Jurkat, Clone E6-1 (cell line): ENCODE data around the gene FZD10.
A peak's percentile ranks its signal among the peaks of the same experiment; 100 is the strongest.

Experiments used
- DNase-seq: peaks from one replicate; pipeline ENCODE4 v3.0.0-alpha.2; 2011; ENCODE audit warnings: low read depth, low spot score
- H3K4me3 ChIP-seq: 2 replicates; pipeline ENCODE4 v1.5.1; 2011; ENCODE audit warnings: mild to moderate bottlenecking, low read length, control low read depth, moderate library complexity

Gene FZD10

DNA sequence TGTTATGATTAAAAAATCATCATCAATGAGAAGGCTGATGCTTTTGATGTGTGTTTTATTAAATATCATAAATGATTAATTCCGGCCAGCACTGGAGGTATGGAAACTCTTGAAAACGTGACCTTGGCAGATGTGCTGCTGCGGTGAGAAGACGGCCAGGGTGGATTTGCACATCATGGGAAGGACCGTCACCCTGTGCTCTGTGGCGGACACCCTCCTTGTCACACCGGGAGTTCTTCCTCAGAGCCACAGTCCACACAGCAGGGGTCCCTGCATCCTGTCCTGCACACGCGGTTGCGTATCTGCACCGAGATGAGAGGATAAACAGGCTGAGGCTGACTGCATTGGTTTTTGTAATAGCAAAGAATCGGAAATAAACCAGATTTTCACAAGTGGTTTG is 33.5 kb downstream of the FZD10 start:
- H3K4me3 ChIP-seq, result no peak overlapping the region
- no peak for DNase-seq

DNA sequence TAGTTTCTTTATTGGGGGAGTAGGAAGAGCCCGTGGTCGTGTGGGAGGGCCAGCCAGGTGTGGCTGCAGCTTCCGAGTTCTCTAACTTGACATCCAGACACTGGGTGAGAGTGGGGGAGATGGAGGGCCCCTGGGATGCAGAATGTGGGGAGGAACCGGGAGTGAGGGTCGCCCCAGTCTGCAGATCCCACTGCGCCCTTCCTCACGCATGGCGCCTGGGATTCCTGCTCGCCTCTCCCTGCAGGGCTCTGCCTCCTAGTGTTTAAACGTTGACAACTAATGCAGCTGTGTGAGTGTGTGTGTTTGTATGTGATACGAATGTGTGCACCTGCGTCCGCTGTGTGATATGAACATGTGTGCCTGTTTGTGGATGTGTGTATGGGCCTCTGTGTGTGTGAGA is 34.6 kb downstream of the FZD10 start:
- no peak for DNase-seq
- H3K4me3 ChIP-seq, result no peak overlapping the region

DNA sequence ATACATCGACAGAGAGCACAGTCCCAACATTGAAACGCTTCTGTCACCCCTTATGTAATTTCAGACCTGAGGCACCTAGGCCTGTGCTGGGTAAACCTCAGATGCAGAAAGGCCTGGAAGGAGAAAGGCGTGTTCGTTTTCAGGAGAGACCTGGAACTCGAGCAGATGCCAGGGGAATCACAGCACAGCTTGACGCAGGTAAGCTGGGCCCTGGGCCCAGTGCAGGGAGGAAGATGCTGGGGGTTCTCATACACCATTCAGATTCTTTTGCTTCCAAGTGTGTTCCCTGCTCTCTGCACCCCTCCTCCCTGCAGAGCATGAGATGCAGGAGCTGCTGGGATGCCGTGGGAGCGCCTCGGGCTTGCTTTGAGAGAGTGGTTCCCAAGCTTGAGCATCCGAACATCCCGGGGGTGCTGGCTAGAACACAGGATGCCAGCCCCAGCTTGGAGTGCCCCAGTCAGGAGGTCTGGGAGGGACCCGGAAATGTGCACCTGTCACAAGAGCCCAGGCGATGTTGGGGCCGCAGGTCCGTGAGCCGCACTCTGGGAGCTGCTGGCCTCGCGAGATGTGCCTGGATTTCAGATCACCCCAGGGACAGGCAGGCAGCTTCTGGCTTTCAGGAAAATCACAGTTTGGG is 35.9 kb downstream of the FZD10 start:
- no peak overlapping the region for H3K4me3 ChIP-seq
- no peak for DNase-seq

DNA sequence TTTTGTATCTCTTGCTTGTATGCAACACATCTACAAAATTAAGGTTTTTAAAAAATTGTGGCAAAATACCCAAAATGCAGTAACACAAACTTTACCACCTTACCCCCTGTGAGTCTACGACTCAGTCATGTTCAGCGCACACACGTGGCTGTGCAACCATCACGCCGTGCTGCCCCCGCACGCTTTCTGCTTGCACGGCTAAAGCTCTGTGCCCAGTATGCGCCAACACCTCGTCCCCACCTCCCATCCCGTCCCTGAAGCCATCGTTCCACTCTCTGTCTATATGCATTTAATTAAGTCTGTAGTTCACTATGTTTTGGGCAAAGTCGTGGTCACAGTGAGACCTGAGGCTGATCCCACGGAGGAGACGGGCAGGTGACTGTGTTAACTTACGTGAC is 36.4 kb downstream of the FZD10 start:
- no peak overlapping the region for H3K4me3 ChIP-seq
- no peak for DNase-seq

DNA sequence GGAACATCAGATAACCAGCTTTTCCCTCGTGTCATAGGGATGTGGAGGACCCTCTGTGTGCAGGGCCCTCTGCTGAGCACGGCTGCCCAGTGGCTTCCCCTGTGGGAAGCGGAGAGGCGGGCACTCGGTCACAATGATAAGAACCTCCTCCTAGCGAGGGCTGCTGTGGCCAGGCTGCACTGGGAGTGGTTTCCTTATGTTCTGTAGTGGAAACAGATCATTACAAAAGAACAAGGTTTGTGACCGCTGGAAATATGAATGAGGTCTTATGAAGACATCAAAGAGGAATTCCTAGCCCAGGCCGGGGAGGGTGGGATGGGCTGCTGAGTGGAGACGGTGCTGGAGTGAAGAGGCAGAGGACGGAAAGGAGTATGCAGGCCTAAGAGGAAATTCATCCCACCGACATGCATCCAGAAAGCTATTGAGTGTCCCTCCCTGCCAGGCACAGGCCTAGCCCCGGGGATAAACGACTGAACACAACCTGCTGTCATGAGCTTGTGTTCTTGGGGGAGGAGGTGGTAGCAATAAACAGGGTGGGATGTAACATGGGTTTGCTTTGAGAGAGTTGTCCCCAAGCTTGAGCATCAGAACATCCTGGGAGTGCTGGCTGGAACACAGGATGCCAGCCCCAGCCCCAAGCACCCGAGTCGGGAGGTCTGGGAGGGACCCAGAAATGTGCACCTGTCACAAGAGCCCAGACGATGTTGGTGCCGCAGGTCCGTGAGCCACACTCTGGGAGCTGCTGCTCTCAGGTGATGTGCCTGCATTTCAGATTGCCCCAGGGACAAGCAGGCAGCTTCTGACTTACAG is 37.5 kb downstream of the FZD10 start:
- no peak for DNase-seq

DNA sequence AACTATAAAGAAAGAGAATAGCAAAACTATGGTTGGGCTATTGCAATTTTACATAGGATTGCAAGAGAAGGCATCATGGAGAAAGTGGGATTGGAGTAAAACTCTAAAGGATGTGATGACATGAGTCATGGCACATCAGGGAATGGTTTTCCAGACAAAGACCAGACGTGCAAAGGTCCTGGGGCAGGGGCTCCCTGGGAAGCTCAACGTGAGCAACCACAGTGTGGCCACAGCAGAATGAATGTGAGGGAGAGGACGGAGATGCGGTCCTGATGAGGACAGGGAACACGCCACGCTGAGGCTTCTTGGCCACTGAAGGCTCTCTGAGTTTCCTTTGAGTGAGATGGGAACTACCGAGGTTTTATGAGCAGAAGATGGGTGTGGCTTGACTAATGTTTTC is 38.2 kb downstream of the FZD10 start:
- no peak for DNase-seq
- no peak overlapping the region for H3K4me3 ChIP-seq

More for the DNA sequence above, 37.5 kb downstream of the FZD10 start:
- H3K4me3 ChIP-seq, result no peak overlapping the region

DNA sequence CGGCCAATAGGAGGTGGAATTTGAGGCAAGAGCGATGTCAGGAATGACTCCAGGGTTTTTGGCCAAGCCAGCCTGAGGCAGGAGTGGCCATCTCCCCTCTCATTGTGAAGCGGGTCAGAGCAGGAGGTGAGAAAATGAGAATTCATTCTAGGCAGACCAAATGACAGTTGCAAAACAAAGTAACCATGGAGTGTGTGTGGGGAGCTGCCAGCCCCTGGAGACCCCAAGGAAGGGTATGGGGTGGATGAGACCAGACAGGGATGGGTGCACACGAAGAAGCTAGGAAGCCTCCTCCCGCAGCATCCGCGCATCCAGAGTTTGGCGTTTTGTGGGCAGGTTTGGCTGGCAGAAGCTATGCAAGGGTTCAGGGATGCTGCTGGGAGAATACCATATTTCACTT is 38.8 kb downstream of the FZD10 start:
- no peak for DNase-seq
- no peak overlapping the region for H3K4me3 ChIP-seq

DNA sequence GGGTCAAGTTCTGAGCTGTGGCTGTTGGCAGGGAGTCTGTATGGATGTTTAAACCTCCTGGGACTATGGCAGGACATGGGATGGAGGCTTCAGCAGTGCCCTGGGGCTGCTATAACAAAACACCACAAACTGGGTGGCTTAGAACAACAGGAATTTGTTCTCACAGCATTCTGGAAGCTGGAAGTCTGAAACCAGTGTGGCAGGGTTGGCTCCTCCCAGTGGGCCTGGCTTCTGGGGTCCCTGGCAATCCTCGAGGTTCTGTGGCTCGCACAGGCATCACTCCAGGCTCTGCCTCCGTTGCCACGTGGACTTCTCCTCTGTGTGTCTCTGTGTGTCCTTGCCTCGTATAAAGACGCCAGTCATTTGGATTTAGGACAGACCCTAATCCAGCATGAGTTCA is 39.9 kb downstream of the FZD10 start:
- no peak for DNase-seq
- H3K4me3 ChIP-seq, result no peak overlapping the region

DNA sequence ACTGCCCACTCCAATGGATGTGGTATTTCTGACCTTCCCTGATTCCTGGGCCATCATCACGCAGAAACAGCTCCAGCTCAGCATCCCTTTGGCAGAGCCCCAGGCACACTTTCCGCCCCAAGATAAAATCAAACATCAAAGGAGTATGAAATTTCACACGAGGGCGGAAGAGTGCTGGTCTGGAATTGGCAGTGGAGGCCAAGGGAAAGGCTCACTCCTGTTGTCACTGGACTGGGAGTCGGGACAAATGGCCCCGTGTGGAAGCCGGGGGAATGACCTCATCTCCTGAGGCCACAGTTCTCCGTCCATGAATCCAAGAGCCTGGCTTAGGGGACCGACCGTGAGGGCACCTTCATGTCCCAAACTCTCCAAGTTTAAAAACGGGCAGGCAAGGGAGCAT is 40.9 kb downstream of the FZD10 start:
- no peak for DNase-seq
- H3K4me3 ChIP-seq, result no peak overlapping the region

DNA sequence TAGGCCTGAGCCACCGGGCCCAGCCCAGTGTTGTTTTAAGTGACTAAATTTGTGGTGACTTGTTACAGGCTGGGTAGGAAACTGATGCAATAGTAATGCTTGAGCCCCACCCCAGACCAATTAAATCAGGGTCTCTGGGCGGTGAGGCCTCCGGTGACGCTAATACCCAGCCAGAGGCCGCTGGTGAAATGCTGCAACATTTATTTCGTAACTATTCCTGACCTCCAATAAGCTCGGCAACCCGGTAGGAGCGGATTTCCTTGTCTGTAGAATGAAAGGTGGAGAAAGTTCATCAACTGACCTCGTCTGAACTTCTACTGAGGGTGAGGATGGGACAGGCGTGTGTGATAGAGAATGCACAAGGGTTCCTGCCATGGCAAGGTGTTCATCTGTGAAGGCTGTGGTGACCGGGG is 42.3 kb downstream of the FZD10 start:
- DNase-seq, result no peak
- no peak overlapping the region for H3K4me3 ChIP-seq

DNA sequence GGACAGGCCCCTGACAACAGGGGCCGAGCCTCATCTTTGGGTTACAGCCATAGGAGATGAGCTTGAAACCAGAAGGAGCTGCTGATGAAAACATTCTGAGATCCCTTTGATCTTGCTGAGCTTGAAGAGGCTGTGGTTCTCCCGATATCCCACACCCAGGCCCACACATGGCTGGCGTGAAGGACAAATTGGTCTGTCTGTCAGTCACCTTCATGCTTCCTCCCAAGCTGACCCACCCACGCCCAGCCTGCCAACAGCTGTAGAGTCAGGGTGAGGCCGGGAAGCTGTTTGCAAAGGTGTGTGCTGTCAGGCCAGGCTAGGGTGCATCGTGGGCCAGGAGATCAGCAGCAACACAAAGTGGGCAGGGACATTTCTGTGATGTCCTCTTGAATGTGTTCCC is 43.2 kb downstream of the FZD10 start:
- no peak overlapping the region for H3K4me3 ChIP-seq
- no peak for DNase-seq

DNA sequence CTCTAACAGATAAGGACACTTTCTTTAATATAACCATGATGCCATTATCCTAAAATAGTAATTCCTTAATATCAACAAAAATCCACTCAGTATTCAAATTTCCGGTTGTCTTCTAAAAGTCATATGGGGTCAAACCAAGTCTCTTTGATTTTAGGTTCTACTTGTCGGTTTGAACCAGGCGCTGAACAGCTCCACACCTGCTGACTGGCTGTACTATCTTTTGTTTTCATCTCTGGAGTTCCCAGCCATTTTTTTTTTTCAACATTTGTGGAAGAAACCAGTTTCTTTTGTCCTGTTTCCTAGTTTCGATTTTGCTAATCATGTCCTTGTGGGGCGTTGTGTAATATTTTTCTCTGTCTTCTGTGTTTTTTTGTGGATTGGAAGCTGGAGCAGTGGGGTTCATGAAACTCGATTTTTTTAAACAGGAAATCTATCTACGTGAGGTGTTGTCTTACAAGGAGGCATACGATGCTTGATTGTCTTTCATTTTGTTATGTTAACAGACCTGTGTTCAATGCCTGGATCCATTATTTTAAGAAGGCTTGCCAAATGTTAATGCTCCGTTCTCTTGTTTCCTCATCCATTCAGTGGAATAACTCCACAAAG is 50.2 kb downstream of the FZD10 start:
- DNase-seq, result peak; percentile 80
- H3K4me3 ChIP-seq, result peak overlapping the region; percentile 28

DNA sequence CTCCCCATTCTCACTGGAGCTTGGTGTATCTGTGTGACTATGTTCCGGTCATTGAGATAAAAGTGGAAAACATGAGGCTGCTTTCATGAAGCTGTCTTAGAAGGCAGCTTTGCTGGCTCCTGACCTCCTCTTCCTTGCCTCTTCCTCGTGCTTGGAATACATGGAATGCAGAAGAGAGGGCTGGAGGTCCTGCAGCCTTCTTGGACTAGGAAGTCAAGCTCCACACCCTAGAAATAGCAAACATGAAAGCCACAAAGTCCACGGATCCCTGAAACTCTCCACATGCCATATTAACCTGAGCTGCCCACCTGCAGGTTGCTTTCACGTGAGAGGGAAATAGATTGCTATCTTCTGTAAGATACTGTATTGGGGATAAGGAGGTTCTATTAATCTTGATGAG is 51.0 kb downstream of the FZD10 start:
- no peak for DNase-seq
- H3K4me3 ChIP-seq, result no peak overlapping the region

DNA sequence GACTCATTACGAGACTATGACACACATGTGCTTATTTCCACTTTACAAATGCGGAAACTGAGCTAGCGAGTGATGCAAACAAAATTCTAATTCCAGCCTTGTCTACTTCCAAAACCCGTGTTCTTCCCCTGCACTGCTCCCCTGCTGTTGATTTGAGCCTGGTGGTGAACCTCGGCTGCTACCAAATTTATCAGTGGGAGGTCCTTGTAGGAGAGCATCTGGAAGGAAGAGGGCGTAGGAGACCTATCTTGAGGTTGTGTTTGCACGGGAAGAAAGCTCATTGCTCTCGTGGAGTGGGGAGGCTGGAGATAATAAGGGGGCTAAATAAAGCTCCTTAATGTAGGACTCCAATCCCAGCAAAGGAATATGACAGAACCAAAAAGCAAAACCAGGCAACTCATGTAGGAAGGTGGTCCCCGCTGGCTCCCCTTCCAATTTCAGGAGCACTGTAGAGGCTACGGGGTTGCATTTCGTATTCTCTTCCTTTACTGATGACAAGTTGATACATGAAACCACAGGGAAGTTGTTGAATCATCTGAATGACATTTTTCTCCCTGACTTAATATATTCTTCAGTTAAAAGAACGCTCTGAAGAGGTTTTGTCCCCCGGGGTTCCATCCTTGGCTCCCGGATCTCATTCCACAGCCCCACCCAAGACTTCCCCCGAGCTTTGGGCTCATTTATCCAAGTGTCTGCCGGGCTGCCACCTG is 52.6 kb downstream of the FZD10 start:
- H3K4me3 ChIP-seq, result no peak overlapping the region
- peak; percentile 46 for DNase-seq
